Bronchial epithelial cell (primary cell): Measurements from ENCODE around the gene COG3. TPM values are rescaled to one million over a fixed set of nuclear protein-coding genes. Genes with fewer than 3 reads are reported as not detected.

ENCODE experiments used
- DNase-seq: peaks from one replicate; pipeline ENCODE4 v3.0.0-alpha.2; 2010; ENCODE audit warnings: low read depth
- FAIRE-seq: peaks from 2 replicates; lab custom pipeline; 2011; peaks lifted over from hg19 to GRCh38; lab: Jason Lieb, UNC
- H3K27me3 ChIP-seq: 2 replicates; pipeline ENCODE4 v1.5.1; 2011; ENCODE audit warnings: low read length; ENCODE audit not compliant: control insufficient read depth, insufficient read depth
- H3K36me3 ChIP-seq: 2 replicates; pipeline ENCODE4 v1.5.1; 2011; ENCODE audit warnings: low read length; ENCODE audit not compliant: control insufficient read depth, insufficient read depth
- H3K4me3 ChIP-seq: 2 replicates; pipeline ENCODE4 v1.5.1; 2011; ENCODE audit warnings: mild to moderate bottlenecking, low read depth, low read length, control low read depth
- total RNA-seq: library from RNA; depleted of rRNA; stranded (reverse); fragments of >200 nt; gene quantifications from 2 replicates; pipeline ENCODE4 v1.2.1, GENCODE V29; 2014
- TF ChIP-seq, protein P1 (sequence below): IDR thresholded peaks from 2 replicates; pipeline ENCODE4 v1.5.1; 2011; ENCODE audit warnings: mild to moderate bottlenecking, moderate library complexity, low read length, control low read depth, inconsistent platforms; ENCODE audit not compliant: insufficient read depth, severe bottlenecking

COG3 gene
- total RNA-seq, 1 donor from 2014 or later = 47.4 TPM

DNA sequence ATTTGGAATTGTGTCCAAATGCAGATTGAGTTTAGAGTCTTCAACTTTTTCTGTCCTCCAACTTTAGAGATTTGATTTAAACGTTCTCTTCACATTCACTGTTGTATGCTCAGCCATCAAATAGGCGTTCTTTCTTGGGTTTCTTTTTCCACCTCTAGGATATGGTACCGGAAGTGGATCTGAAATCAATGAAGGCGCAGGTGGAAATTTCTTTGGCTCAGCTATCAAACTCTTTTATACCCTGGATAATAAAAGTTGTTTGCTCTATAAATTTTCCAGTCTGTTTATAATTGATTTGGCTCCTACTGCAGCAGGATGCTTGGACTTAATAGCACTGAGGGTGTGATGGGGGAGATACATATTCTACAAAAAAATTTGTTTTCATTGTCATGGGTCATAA is 1.6 kb downstream of the COG3 start:
- FAIRE-seq (no peak), DNase-seq (no peak)
- Histone ChIP-seq H3K36me3 (no peaks in the 10 kb centered on the region), H3K27me3 (no peaks in the 10 kb centered on the region), H3K4me3 (no peak overlapping the region)
- TF ChIP-seq, protein P1, sequence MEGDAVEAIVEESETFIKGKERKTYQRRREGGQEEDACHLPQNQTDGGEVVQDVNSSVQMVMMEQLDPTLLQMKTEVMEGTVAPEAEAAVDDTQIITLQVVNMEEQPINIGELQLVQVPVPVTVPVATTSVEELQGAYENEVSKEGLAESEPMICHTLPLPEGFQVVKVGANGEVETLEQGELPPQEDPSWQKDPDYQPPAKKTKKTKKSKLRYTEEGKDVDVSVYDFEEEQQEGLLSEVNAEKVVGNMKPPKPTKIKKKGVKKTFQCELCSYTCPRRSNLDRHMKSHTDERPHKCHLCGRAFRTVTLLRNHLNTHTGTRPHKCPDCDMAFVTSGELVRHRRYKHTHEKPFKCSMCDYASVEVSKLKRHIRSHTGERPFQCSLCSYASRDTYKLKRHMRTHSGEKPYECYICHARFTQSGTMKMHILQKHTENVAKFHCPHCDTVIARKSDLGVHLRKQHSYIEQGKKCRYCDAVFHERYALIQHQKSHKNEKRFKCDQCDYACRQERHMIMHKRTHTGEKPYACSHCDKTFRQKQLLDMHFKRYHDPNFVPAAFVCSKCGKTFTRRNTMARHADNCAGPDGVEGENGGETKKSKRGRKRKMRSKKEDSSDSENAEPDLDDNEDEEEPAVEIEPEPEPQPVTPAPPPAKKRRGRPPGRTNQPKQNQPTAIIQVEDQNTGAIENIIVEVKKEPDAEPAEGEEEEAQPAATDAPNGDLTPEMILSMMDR = no peak

DNA sequence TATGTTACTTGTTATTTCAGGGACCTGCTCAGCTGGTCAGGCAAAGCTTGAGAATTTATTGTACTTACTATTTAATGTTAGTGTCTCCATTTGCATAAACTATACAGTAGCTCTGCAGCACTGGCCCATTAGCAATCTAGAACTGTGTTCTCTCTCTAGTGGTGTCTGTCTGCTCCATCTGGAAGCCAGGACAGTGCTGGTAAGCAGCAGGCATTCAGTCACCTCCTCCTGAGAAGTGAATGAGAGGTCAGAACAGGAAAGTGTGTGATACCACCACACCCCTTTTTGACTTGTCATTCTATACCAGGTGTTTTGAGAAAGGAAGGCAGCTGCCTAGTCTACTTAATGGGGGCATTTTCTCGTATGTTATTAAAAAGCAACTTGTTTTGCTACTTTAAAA is 3.9 kb downstream of the COG3 start:
- FAIRE-seq = no peak
- Histone ChIP-seq H3K4me3 (no peak overlapping the region), H3K27me3 (no peaks in the 10 kb centered on the region), H3K36me3 (no peaks in the 10 kb centered on the region)
- TF ChIP-seq, protein P1 = no peak
- peak; percentile 60 for DNase-seq

DNA sequence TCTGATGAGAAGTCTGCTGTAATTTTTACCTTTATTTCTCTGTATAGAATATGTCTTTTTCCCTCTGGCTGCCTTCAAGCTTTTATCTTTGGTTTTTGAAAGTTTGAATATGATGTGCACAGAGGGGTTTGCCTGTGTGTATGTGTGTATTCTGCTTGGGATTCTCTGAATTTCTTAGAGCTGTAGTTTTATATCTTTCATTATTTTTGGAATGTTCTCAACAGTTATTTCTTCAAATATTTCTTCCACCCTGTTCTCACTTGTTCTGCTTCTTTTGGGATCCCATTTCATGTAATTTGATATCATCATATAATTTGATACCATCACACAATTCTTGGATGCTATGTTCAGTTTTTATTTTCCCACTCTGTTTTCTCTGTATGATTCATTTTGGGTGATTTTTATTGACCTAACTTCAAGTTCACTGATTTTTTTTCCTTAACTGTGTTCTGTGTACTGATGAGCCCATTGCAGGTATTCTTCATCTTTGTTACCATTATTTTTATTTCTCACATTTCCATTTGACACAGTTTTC is 7.5 kb downstream of the COG3 start:
- DNase-seq (peak; percentile 19), FAIRE-seq (no peak)
- Histone ChIP-seq H3K27me3 (no peaks in the 10 kb centered on the region), H3K36me3 (no peaks in the 10 kb centered on the region), H3K4me3 (no peak overlapping the region)
- TF ChIP-seq, protein P1 = no peak

DNA sequence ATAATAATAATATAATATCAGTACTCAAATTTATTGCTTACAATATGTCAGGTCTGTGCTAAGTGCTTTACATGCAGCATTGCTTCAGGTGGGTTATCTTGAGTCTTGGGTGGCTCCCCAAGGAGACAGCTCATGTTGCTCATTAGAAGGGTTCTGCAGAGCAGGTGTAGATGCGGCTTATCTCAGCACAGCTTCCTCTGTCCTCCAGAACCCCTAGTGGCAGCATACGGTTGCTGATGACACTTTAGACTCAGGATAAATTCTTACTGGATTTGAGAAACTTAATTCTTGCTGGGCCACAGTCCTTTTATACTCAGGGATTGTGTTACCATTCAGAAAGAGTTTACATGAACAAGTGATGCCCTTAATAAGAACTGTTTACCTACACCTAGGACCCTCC is 8.9 kb downstream of the COG3 start:
- Histone ChIP-seq H3K4me3 (no peak overlapping the region), H3K27me3 (no peaks in the 10 kb centered on the region), H3K36me3 (no peaks in the 10 kb centered on the region)
- TF ChIP-seq, protein P1 = no peak
- DNase-seq (no peak), FAIRE-seq (no peak)

DNA sequence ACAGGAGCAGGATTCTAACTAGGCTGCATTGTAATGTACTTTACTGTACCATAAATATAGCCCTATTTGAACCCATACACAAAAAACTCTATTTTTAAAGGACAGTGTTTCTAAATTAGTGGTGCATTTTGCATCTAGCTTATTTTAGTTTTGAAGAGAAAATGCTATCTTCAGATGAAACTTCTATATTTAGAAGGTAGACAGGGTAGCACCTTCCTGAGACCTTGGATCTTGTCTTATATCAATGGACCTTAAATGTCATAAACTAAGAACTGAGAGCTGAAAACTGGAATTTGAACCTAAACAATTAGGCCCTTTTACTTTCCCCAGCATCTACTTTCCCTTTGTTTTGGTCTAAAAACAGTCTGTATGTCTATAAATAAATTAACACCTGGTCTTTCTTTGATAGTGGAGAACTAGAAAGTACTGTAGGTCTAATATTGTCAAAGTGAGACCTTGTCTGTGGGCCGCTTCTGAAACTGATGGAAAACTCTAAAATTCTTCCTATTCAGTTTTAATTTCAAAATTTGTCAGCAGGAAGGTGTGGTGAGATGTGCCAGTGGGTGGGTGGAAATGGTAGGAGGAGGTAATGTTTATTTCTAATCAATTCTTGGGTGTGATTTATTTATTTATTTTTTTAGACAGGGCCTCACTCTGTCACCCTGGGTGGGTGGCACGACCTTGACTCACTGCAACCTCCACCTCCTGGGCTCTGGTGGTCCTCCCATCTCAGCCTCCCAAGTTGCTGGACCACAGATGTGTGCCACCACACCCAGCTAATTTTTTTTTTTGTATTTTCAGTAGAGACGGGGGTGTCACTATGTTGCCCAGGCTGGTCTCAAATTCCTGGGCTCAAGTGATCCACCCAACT is 10.1 kb downstream of the COG3 start:
- TF ChIP-seq, protein P1 = no peak
- DNase-seq = no peak
- no peaks in the 10 kb centered on the region for H3K27me3 ChIP-seq
- no peaks in the 10 kb centered on the region for H3K36me3 ChIP-seq
- no peak overlapping the region for H3K4me3 ChIP-seq
- FAIRE-seq = no peak

DNA sequence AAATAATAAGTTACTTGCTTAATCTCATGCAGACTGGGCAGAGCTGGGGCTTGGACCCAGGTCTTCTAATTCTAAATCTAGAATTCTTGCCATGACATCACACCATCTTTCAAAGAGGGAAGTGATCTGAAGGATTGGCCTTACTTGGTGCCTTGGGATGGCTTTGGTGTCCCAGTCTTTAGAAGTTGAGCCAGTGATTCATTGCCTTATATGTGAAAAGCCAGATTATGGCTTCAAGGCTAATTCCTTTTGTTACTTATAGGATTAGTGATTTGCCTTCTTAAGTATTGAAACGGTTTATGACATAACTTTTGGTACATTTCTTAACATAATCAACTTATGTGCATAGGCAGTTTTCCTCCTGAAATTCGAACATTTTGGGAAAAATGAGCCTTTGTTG is 14.9 kb downstream of the COG3 start:
- TF ChIP-seq, protein P1 = no peak
- H3K4me3 ChIP-seq = no peak overlapping the region
- FAIRE-seq (no peak), DNase-seq (no peak)
- no peaks in the 10 kb centered on the region for H3K36me3 ChIP-seq
- H3K27me3 ChIP-seq = no peaks in the 10 kb centered on the region
